CD4-positive, alpha-beta T cell (primary cell): Measurements from ENCODE around the gene CCNJL. TPM values are rescaled to one million over a fixed set of nuclear protein-coding genes. Genes with fewer than 3 reads are reported as not detected.

Experiments
- ATAC-seq: fragments of 200-7000 bp; cut with Tn5 transposase; one replicate; pipeline ENCODE4 v1.10.0; 2022; ENCODE audit warnings: mild to moderate bottlenecking; ENCODE audit not compliant: poor library complexity
- CTCF ChIA-PET: fragments of 350-600 bp; sonication (Branson Sonifier 250); formaldehyde crosslinking; loops from one replicate; lab custom pipeline; 2021; ENCODE audit warnings: antibody characterized with exemption, inconsistent platforms; lab: Charles Lee
- POLR2A ChIA-PET: fragments of 350-600 bp; sonication (Branson Sonifier 250); formaldehyde crosslinking; loops from one replicate; lab custom pipeline; 2021; ENCODE audit warnings: antibody characterized with exemption, inconsistent platforms; lab: Charles Lee
- DNase-seq, 14 experiments: peaks; one replicate each; pipeline ENCODE4 v3.0.0-alpha.2; 2013 to 2020; ENCODE audit warnings: mixed read lengths in 2 of 14
- H3K27ac ChIP-seq, 2 donors: one replicate each; pipeline versions ENCODE4 v1.5.1 to v1.7.0; 2013; ENCODE audit warnings: low read length in 2 of 2, low read depth in 1 of 2, mild to moderate bottlenecking in 1 of 2
- H3K27me3 ChIP-seq, 2 experiments: 1 replicate in 1 of 2; 2 replicates in 1 of 2; pipeline versions ENCODE4 v1.6.1 to v1.7.0; 2013; ENCODE audit warnings: low read length in 2 of 2, control low read depth in 1 of 2, mild to moderate bottlenecking in 1 of 2, moderate library complexity in 1 of 2; ENCODE audit not compliant: insufficient read depth in 2 of 2, control insufficient read depth in 1 of 2
- H3K36me3 ChIP-seq: one replicate; pipeline ENCODE4 v1.6.1; 2013; ENCODE audit warnings: low read length, control low read depth; ENCODE audit not compliant: insufficient read depth
- H3K4me1 ChIP-seq: one replicate; pipeline ENCODE4 v1.6.1; 2013; ENCODE audit warnings: low read length, control low read depth; ENCODE audit not compliant: insufficient read depth
- H3K4me3 ChIP-seq: one replicate; pipeline ENCODE4 v1.5.1; 2013; ENCODE audit warnings: mild to moderate bottlenecking, low read length, moderate library complexity
- H3K9me3 ChIP-seq, 2 experiments: 1 replicate in 1 of 2; 2 replicates in 1 of 2; pipeline versions ENCODE4 v1.6.1 to v1.7.0; 2013; ENCODE audit warnings: low read length in 2 of 2, mild to moderate bottlenecking in 2 of 2, control low read depth in 1 of 2, moderate library complexity in 1 of 2; ENCODE audit not compliant: control insufficient read depth in 1 of 2, insufficient read depth in 1 of 2
- H3K27ac Mint-ChIP-seq: one replicate; pipeline ENCODE4 v1.8.0; 2020; ENCODE audit warnings: mixed read lengths
- H3K27me3 Mint-ChIP-seq: one replicate; pipeline ENCODE4 v1.8.0; 2021; ENCODE audit warnings: mixed read lengths
- H3K36me3 Mint-ChIP-seq: one replicate; pipeline ENCODE4 v1.8.0; 2021; ENCODE audit warnings: low read depth, mixed read lengths
- H3K4me1 Mint-ChIP-seq: one replicate; pipeline ENCODE4 v1.8.0; 2021; ENCODE audit warnings: low read depth, mixed read lengths
- H3K4me3 Mint-ChIP-seq: one replicate; pipeline ENCODE4 v1.8.0; 2020; ENCODE audit warnings: mild to moderate bottlenecking, mixed read lengths
- H3K9me3 Mint-ChIP-seq: one replicate; pipeline ENCODE4 v1.8.0; 2020; ENCODE audit warnings: mixed read lengths
- intact Hi-C, 2 experiments: fragments of 100-400 bp; cut with DNase I in 1 of 2; cut with micrococcal nuclease in 1 of 2; formaldehyde crosslinking; loops; one replicate each; pipeline versions ENCODE4 v1.15.1 to v1.9.0; 2023 to 2025; cut with DNase I, micrococcal nuclease
- total RNA-seq, 174 experiments: library from RNA in 2 of 174; stranded (reverse) in 2 of 174; gene quantifications; one replicate each; pipeline ENCODE4 v1.2.3 and lab custom pipeline; 2021 to 2026
- TF ChIP-seq, protein P1 (sequence below): fragments of 200-600 bp; IDR thresholded peaks from one replicate; pipeline ENCODE4 v1.8.0; 2022; ENCODE audit warnings: antibody characterized with exemption, mild to moderate bottlenecking

The CCNJL gene
- total RNA-seq, 2 experiments from 2014 or later, result not detected

DNA sequence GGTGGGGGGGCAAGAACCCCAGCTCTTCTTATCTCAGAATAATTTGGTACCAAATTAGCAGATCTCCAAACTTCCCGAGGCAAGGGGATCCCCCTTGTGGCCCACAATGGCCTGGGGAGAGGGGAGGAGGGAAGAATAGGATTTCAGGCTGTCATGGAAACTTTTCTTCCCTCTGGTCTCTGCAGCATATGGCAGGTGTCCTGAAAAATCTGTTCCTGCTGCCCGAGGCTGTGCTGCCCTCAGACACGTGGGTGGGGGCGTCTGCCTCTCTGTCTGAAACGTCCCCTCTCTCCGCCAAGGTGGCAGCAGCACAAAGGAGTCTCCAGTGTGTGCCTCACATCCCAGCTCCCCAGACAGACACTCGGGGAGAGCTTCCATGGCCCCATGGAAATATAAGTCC lies 34.0 kb downstream of the CCNJL start:
- H3K27ac Mint-ChIP-seq, result no peak overlapping the region
- TF ChIP-seq, protein P1, sequence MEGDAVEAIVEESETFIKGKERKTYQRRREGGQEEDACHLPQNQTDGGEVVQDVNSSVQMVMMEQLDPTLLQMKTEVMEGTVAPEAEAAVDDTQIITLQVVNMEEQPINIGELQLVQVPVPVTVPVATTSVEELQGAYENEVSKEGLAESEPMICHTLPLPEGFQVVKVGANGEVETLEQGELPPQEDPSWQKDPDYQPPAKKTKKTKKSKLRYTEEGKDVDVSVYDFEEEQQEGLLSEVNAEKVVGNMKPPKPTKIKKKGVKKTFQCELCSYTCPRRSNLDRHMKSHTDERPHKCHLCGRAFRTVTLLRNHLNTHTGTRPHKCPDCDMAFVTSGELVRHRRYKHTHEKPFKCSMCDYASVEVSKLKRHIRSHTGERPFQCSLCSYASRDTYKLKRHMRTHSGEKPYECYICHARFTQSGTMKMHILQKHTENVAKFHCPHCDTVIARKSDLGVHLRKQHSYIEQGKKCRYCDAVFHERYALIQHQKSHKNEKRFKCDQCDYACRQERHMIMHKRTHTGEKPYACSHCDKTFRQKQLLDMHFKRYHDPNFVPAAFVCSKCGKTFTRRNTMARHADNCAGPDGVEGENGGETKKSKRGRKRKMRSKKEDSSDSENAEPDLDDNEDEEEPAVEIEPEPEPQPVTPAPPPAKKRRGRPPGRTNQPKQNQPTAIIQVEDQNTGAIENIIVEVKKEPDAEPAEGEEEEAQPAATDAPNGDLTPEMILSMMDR, result no peak
- no peak overlapping the region for H3K4me3 ChIP-seq
- no peak overlapping the region for H3K27ac ChIP-seq
- no peaks in the 10 kb centered on the region for H3K27me3 ChIP-seq
- ChIA-PET CTCF (no interaction called here), POLR2A (no interaction called here)
- no peaks in the 10 kb centered on the region for H3K4me1 ChIP-seq
- no peaks in the 10 kb centered on the region for H3K36me3 Mint-ChIP-seq
- no peak overlapping the region for H3K4me3 Mint-ChIP-seq
- intact Hi-C loops, result no loop called here
- H3K9me3 ChIP-seq, result no peaks in the 10 kb centered on the region
- DNase-seq (no peak), ATAC-seq (no peak)
- no peaks in the 10 kb centered on the region for H3K9me3 Mint-ChIP-seq
- no peaks in the 10 kb centered on the region for H3K4me1 Mint-ChIP-seq
- H3K27me3 Mint-ChIP-seq, result no peaks in the 10 kb centered on the region
- no peaks in the 10 kb centered on the region for H3K36me3 ChIP-seq

DNA sequence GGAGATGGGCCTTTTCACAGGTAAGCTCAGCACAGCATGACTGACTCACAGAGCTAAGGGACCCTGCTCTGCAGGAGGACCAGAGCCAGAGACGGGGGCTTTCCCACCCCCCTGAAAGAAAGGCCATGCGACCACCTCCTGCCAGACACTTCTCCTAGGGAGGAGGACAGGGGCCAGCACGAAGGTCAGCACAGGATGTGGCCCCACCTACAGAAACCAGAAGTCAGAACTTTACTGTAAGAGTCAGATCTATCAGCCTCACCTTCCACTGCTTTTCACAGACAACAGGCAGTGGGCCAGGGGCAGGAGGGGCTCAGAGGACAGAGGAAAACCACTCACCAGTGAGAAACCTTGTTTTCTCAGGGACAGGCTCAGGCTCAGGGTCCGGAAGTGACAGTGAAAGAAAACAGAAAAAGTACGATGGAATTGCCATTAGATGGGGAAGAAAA lies 37.9 kb downstream of the CCNJL start:
- no peak overlapping the region for H3K4me3 ChIP-seq
- no peak overlapping the region for H3K27ac ChIP-seq
- TF ChIP-seq, protein P1, result no peak
- POLR2A ChIA-PET, result no interaction called here
- ATAC-seq (no peak), DNase-seq (no peak)
- H3K4me1 ChIP-seq, result no peaks in the 10 kb centered on the region
- intact Hi-C loops, result no loop called here
- no peak overlapping the region for H3K4me3 Mint-ChIP-seq
- no peaks in the 10 kb centered on the region for H3K36me3 Mint-ChIP-seq
- no peaks in the 10 kb centered on the region for H3K9me3 Mint-ChIP-seq
- no peaks in the 10 kb centered on the region for H3K27me3 ChIP-seq
- no peak overlapping the region for H3K27ac Mint-ChIP-seq
- H3K9me3 ChIP-seq, result no peaks in the 10 kb centered on the region
- H3K36me3 ChIP-seq, result no peaks in the 10 kb centered on the region
- H3K27me3 Mint-ChIP-seq, result no peaks in the 10 kb centered on the region
- H3K4me1 Mint-ChIP-seq, result peaks cover 5% of the 10 kb centered on the region
- CTCF ChIA-PET, result no interaction called here

DNA sequence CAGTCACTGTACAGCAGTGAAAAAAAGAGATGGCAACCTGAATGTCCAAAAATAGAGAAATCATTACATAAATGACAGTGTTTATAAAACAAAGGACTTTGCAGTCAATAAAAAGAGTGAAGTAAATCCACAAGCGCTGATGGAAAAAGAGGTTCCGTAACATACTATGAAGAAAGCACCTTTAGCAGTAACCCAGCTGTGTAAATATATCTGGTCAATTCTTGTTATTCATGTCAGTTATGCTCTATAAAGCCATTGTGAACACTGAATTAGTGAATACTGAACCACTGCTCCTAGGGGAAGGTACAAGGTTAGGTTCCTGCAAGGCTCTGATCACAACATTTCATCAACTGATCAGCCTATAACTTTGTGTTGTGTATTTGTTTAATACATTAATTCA lies 39.5 kb downstream of the CCNJL start:
- H3K9me3 Mint-ChIP-seq, result no peaks in the 10 kb centered on the region
- H3K27me3 Mint-ChIP-seq, result no peaks in the 10 kb centered on the region
- TF ChIP-seq, protein P1, result no peak
- no peak overlapping the region for H3K4me3 Mint-ChIP-seq
- ATAC-seq (no peak), DNase-seq (no peak)
- ChIA-PET POLR2A (no interaction called here), CTCF (interaction anchor here (1.0 kb wide), 1 partner anchor 55 kb away, joined by 3 read pairs; no protein-coding TSS in a partner anchor)
- no peaks in the 10 kb centered on the region for H3K27me3 ChIP-seq
- no peaks in the 10 kb centered on the region for H3K36me3 ChIP-seq
- no peak overlapping the region for H3K27ac Mint-ChIP-seq
- H3K9me3 ChIP-seq, result no peaks in the 10 kb centered on the region
- H3K27ac ChIP-seq, result no peak overlapping the region
- intact Hi-C loops, result no loop called here
- peaks cover 2% of the 10 kb centered on the region for H3K4me1 ChIP-seq
- peaks cover 5% of the 10 kb centered on the region for H3K4me1 Mint-ChIP-seq
- no peaks in the 10 kb centered on the region for H3K36me3 Mint-ChIP-seq
- H3K4me3 ChIP-seq, result no peak overlapping the region
